CD4-positive, CD25-positive, alpha-beta regulatory T cell (primary cell): Measurements from ENCODE around the gene DQX1. TPM values are rescaled to one million over a fixed set of nuclear protein-coding genes. Genes with fewer than 3 reads are reported as not detected.

ENCODE experiments used
- ATAC-seq, 2 donors: fragments of 150-1000 bp; cut with Tn5 transposase; one replicate each; pipeline ENCODE4 v1.10.0; 2021; ENCODE audit warnings: low read depth in 2 of 2, moderate number of reproducible peaks in 2 of 2, moderate library complexity in 1 of 2
- DNase-seq, 3 donors: peaks; one replicate each; pipeline versions ENCODE4 v3.0.0 to v3.0.0-alpha.2; 2012 to 2022; ENCODE audit warnings: mixed read lengths in 1 of 3
- H3K27ac ChIP-seq: one replicate; pipeline ENCODE4 v1.7.0; 2013; ENCODE audit warnings: mild to moderate bottlenecking, low read length; ENCODE audit not compliant: insufficient read depth, poor library complexity, severe bottlenecking
- H3K27me3 ChIP-seq: one replicate; pipeline ENCODE4 v1.7.0; 2013; ENCODE audit warnings: low read length; ENCODE audit not compliant: control insufficient read depth, insufficient read depth
- H3K36me3 ChIP-seq: one replicate; pipeline ENCODE4 v1.7.0; 2013; ENCODE audit warnings: mild to moderate bottlenecking, low read length, moderate library complexity; ENCODE audit not compliant: control insufficient read depth, insufficient read depth
- H3K4me1 ChIP-seq: 2 replicates; pipeline ENCODE4 v1.7.0; 2013; ENCODE audit warnings: mild to moderate bottlenecking, low read length; ENCODE audit not compliant: insufficient read depth, control insufficient read depth, poor library complexity, severe bottlenecking
- H3K4me3 ChIP-seq: one replicate; pipeline ENCODE4 v1.7.0; 2013; ENCODE audit warnings: low read depth, mild to moderate bottlenecking, low read length, moderate library complexity
- H3K9me3 ChIP-seq, 2 experiments: 1 replicate in 1 of 2; 2 replicates in 1 of 2; pipeline ENCODE4 v1.7.0; 2013; ENCODE audit warnings: low read length in 2 of 2, mild to moderate bottlenecking in 1 of 2, moderate library complexity in 1 of 2; ENCODE audit not compliant: control insufficient read depth in 2 of 2
- H3K27ac Mint-ChIP-seq, 3 donors: one replicate each; pipeline ENCODE4 v1.8.0; 2020 to 2022; ENCODE audit warnings: mild to moderate bottlenecking in 3 of 3, mixed read lengths in 3 of 3, moderate library complexity in 2 of 3
- H3K27me3 Mint-ChIP-seq: one replicate; pipeline ENCODE4 v1.8.0; 2022; ENCODE audit warnings: mild to moderate bottlenecking, mixed read lengths
- H3K36me3 Mint-ChIP-seq: one replicate; pipeline ENCODE4 v1.8.0; 2020; ENCODE audit warnings: mixed read lengths
- H3K4me1 Mint-ChIP-seq, 4 donors: one replicate each; pipeline ENCODE4 v1.8.0; 2020 to 2022; ENCODE audit warnings: mixed read lengths in 4 of 4, mild to moderate bottlenecking in 1 of 4
- H3K4me3 Mint-ChIP-seq, 4 donors: one replicate each; pipeline ENCODE4 v1.8.0; 2020 to 2022; ENCODE audit warnings: mild to moderate bottlenecking in 4 of 4, mixed read lengths in 4 of 4, moderate library complexity in 3 of 4
- H3K9me3 Mint-ChIP-seq, 7 donors: one replicate each; pipeline ENCODE4 v1.8.0; 2020 to 2022; ENCODE audit warnings: mixed read lengths in 7 of 7, mild to moderate bottlenecking in 3 of 7, moderate library complexity in 2 of 7
- polyA plus RNA-seq, 4 donors: library from polyadenylated mRNA; unstranded; fragments of 300-500 nt; fragmentation: Illumina TruSeq; gene quantifications; one replicate each; pipeline ENCODE4 v1.2.3, GENCODE V29; 2021
- total RNA-seq: library from RNA; stranded (reverse); gene quantifications from one replicate; pipeline ENCODE4 v1.2.3, GENCODE V29; 2022

The DQX1 gene
- total and polyA plus RNA-seq, 5 donors from 2014 or later: 0.15 TPM; not detected in 4

- ATAC-seq (peak; percentile 1 to 2), DNase-seq (no peak)
- H3K9me3 ChIP-seq: no peaks in the 10 kb centered on the region
- H3K27me3 Mint-ChIP-seq: no peaks in the 10 kb centered on the region
- no peaks in the 10 kb centered on the region for H3K27me3 ChIP-seq
- H3K27ac Mint-ChIP-seq: peak overlapping the region; percentile 92 to 95 (median 94)
- peak overlapping the region; percentile 69 for H3K4me3 ChIP-seq
- peaks cover 7 to 51% (median 30%) of the 10 kb centered on the region in 4 donors for H3K4me1 Mint-ChIP-seq
- peaks cover 27% of the 10 kb centered on the region for H3K4me1 ChIP-seq
- peak overlapping the region; percentile 87 to 96 (median 94) for H3K4me3 Mint-ChIP-seq
- H3K9me3 Mint-ChIP-seq: no peaks in the 10 kb centered on the region
- peak overlapping the region; percentile 89 for H3K27ac ChIP-seq
- peaks cover 37% of the 10 kb centered on the region for H3K36me3 Mint-ChIP-seq
- H3K36me3 ChIP-seq: peaks cover 23% of the 10 kb centered on the region
These were observed 2.7 kb upstream of the DQX1 start for GRCh38 chr2:74528600-74529356.

GRCh38 chr2:74527741-74528140 is 1.7 kb upstream of the DQX1 start:
- ATAC-seq: no peak
- peak overlapping the region; percentile 92 to 95 (median 94) for H3K27ac Mint-ChIP-seq

GRCh38 chr2:74526649-74527230 is 709 bp upstream of the DQX1 start:
- Mint-ChIP-seq H3K4me3 (peak overlapping the region in 3 of 4 donors; percentile 29 to 87 (median 81)), H3K27ac (no peak overlapping the region), H3K9me3 (no peaks in the 10 kb centered on the region), H3K36me3 (peaks cover 27% of the 10 kb centered on the region), H3K27me3 (peaks cover 13% of the 10 kb centered on the region), H3K4me1 (peaks cover 0 to 44% (median 23%) of the 10 kb centered on the region in 4 donors)
- Histone ChIP-seq H3K27ac (no peak overlapping the region), H3K4me3 (no peak overlapping the region), H3K36me3 (peaks cover 23% of the 10 kb centered on the region), H3K4me1 (peaks cover 26% of the 10 kb centered on the region), H3K9me3 (no peaks in the 10 kb centered on the region), H3K27me3 (no peaks in the 10 kb centered on the region)
- DNase-seq (no peak), ATAC-seq (no peak)

More at GRCh38 chr2:74527741-74528140, 1.7 kb upstream of the DQX1 start:
- Mint-ChIP-seq H3K36me3 (peaks cover 33% of the 10 kb centered on the region), H3K4me1 (peaks cover 7 to 51% (median 30%) of the 10 kb centered on the region in 4 donors), H3K9me3 (no peaks in the 10 kb centered on the region), H3K27me3 (peaks cover 3% of the 10 kb centered on the region), H3K4me3 (peak overlapping the region; percentile 87 to 96 (median 94))
- Histone ChIP-seq H3K36me3 (peaks cover 23% of the 10 kb centered on the region), H3K27me3 (no peaks in the 10 kb centered on the region), H3K27ac (no peak overlapping the region), H3K4me3 (no peak overlapping the region), H3K4me1 (peaks cover 27% of the 10 kb centered on the region), H3K9me3 (no peaks in the 10 kb centered on the region)
- DNase-seq: no peak

GRCh38 chr2:74524955-74525716 is 895 bp downstream of the DQX1 start:
- Mint-ChIP-seq H3K4me1 (peaks cover 0 to 31% (median 14%) of the 10 kb centered on the region in 4 donors), H3K27me3 (peaks cover 24% of the 10 kb centered on the region), H3K9me3 (peaks cover 0 to 1% (median 0%) of the 10 kb centered on the region in 7 donors), H3K36me3 (peaks cover 27% of the 10 kb centered on the region), H3K4me3 (peak overlapping the region in 1 of 4 donors; percentile 5), H3K27ac (no peak overlapping the region)
- ATAC-seq (no peak), DNase-seq (no peak)
- H3K27me3 ChIP-seq: peaks cover 3% of the 10 kb centered on the region
- H3K36me3 ChIP-seq: peaks cover 23% of the 10 kb centered on the region
- no peak overlapping the region for H3K4me3 ChIP-seq
- no peaks in the 10 kb centered on the region for H3K9me3 ChIP-seq
- H3K27ac ChIP-seq: no peak overlapping the region
- peaks cover 10% of the 10 kb centered on the region for H3K4me1 ChIP-seq

GRCh38 chr2:74524005-74524404 is 2.0 kb downstream of the DQX1 start:
- Mint-ChIP-seq H3K27ac (no peak overlapping the region), H3K27me3 (peaks cover 36% of the 10 kb centered on the region), H3K9me3 (peaks cover 0 to 1% (median 0%) of the 10 kb centered on the region in 7 donors), H3K4me3 (no peak overlapping the region), H3K36me3 (peaks cover 27% of the 10 kb centered on the region), H3K4me1 (peaks cover 0 to 29% (median 12%) of the 10 kb centered on the region in 4 donors)
- H3K9me3 ChIP-seq: no peaks in the 10 kb centered on the region
- no peak overlapping the region for H3K4me3 ChIP-seq
- peaks cover 23% of the 10 kb centered on the region for H3K36me3 ChIP-seq
- H3K27ac ChIP-seq: no peak overlapping the region
- ATAC-seq (no peak), DNase-seq (no peak)
- peaks cover 5% of the 10 kb centered on the region for H3K4me1 ChIP-seq
- H3K27me3 ChIP-seq: peaks cover 13% of the 10 kb centered on the region

- peaks cover 28% of the 10 kb centered on the region for H3K27me3 ChIP-seq
- peaks cover 0 to 15% (median 3%) of the 10 kb centered on the region in 4 donors for H3K4me1 Mint-ChIP-seq
- peaks cover 15% of the 10 kb centered on the region for H3K36me3 ChIP-seq
- H3K9me3 ChIP-seq: no peaks in the 10 kb centered on the region
- H3K4me3 ChIP-seq: no peak overlapping the region
- DNase-seq (no peak), ATAC-seq (no peak)
- H3K27ac ChIP-seq: no peak overlapping the region
- H3K27me3 Mint-ChIP-seq: peaks cover 51% of the 10 kb centered on the region
- H3K36me3 Mint-ChIP-seq: peaks cover 18% of the 10 kb centered on the region
- peaks cover 0 to 7% (median 0%) of the 10 kb centered on the region in 7 donors for H3K9me3 Mint-ChIP-seq
- no peaks in the 10 kb centered on the region for H3K4me1 ChIP-seq
- H3K4me3 Mint-ChIP-seq: peak overlapping the region in 2 of 4 donors; percentile 7 to 48
- H3K27ac Mint-ChIP-seq: no peak overlapping the region
These were observed 3.5 kb downstream of the DQX1 start for GRCh38 chr2:74522516-74522915.

- Mint-ChIP-seq H3K27ac (no peak overlapping the region), H3K9me3 (peaks cover 0 to 12% (median 0%) of the 10 kb centered on the region in 7 donors), H3K27me3 (peaks cover 80% of the 10 kb centered on the region), H3K4me1 (peaks cover 0 to 29% (median 2%) of the 10 kb centered on the region in 4 donors), H3K4me3 (peak overlapping the region; percentile 58 to 86 (median 80)), H3K36me3 (peaks cover 4% of the 10 kb centered on the region)
- ATAC-seq: no peak
- Histone ChIP-seq H3K4me3 (no peak overlapping the region), H3K9me3 (no peaks in the 10 kb centered on the region), H3K4me1 (peaks cover 33% of the 10 kb centered on the region), H3K36me3 (no peaks in the 10 kb centered on the region), H3K27me3 (peaks cover 42% of the 10 kb centered on the region), H3K27ac (no peak overlapping the region)
- no peak for DNase-seq
These were observed 9.4 kb downstream of the DQX1 start for GRCh38 chr2:74516650-74517049.
